ENCODE measurements around the gene SUPT16H.

DNA sequence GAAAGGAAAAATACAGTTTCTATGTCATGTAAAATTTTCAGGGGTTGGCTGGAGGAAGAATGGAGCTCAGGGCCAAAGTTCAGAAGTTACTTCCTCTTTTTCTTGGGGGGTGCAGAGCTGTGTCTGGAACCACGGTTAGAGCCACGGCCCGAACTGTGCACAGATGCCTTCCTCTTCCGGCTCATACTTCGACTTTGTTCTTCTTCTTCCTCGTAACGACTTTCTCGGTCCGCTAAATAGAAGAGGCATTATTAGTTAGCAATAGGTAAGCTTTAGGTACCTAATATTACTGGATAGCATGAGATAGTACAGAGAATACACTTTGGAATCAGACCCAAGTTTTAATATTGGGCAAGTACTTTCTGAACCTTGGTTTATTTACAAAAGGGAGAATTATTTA, 31.2 kb downstream of the SUPT16H start:
- TF ChIP-seq CTCF (IDR thresholded peaks at IDR 0.05), result no peak
- no peak for TF ChIP-seq POLR2A (IDR thresholded peaks at IDR 0.05)

Data from ovary (tissue), 3 donors.